Measurements from ENCODE around the gene JMJD8.

The JMJD8 gene

DNA sequence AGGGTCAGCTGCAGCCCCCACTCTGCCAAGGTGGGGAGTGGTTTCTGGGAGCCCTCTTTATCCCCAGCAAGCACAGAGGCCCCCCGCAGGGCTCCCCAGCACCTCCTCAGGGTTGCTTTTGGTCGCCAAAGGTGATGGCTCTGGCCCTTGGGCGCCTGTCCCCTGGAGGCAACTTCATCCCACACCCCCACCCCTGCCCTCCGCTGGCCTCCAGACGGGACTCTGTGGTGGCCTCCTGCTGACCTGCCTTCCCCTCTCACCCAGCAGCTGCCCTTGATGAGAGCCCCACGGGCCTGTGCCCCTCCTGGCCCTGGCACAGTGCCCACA, 24.0 kb downstream of the JMJD8 start:
- Histone ChIP-seq H3K36me3 (ENCODE audit: control insufficient read depth in 1 of 2, insufficient read depth in 2 of 2, low read length in 2 of 2) (peaks cover 0 to 20% of the 10 kb centered on the region in 2 donors), H3K9me3 (ENCODE audit: control insufficient read depth in 1 of 2, low read length in 2 of 2) (no peaks in the 10 kb centered on the region), H3K4me1 (ENCODE audit: control insufficient read depth in 1 of 2, insufficient read depth in 2 of 2, low read length in 2 of 2) (peaks cover 0 to 14% of the 10 kb centered on the region in 2 donors), H3K27ac (ENCODE audit: low read length) (no peak overlapping the region), H3K4me3 (ENCODE audit: low read depth in 1 of 2, low read length in 2 of 2) (no peak overlapping the region), H3K27me3 (ENCODE audit: low read depth, low read length) (no peaks in the 10 kb centered on the region)

DNA sequence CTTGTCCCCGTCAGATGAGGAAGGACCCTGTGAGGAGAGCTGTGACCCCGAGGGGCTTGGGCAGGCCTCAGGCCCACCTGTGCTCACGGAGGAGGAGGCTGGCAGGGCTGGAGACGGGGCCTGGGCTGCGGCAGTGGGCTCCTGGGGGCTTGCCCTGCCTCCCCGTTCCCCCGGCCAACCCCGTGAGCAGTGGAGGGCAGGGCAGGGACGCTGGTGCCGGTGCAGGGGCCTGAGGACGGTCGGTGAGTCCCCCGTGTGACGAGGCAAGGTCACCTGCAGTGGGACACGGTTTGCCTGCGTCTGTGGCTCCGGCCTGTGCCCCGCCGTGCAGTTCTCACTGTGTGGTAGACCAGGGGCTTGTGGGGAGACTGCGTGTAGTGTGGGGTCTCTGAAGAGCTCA, 24.5 kb downstream of the JMJD8 start:
- Histone ChIP-seq H3K4me1 (ENCODE audit: control insufficient read depth in 1 of 2, insufficient read depth in 2 of 2, low read length in 2 of 2) (peaks cover 0 to 14% of the 10 kb centered on the region in 2 donors), H3K4me3 (ENCODE audit: low read depth in 1 of 2, low read length in 2 of 2) (no peak overlapping the region), H3K27ac (ENCODE audit: low read length) (no peak overlapping the region), H3K36me3 (ENCODE audit: control insufficient read depth in 1 of 2, insufficient read depth in 2 of 2, low read length in 2 of 2) (peaks cover 0 to 20% of the 10 kb centered on the region in 2 donors), H3K27me3 (ENCODE audit: low read depth, low read length) (no peaks in the 10 kb centered on the region), H3K9me3 (ENCODE audit: control insufficient read depth in 1 of 2, low read length in 2 of 2) (no peaks in the 10 kb centered on the region)

DNA sequence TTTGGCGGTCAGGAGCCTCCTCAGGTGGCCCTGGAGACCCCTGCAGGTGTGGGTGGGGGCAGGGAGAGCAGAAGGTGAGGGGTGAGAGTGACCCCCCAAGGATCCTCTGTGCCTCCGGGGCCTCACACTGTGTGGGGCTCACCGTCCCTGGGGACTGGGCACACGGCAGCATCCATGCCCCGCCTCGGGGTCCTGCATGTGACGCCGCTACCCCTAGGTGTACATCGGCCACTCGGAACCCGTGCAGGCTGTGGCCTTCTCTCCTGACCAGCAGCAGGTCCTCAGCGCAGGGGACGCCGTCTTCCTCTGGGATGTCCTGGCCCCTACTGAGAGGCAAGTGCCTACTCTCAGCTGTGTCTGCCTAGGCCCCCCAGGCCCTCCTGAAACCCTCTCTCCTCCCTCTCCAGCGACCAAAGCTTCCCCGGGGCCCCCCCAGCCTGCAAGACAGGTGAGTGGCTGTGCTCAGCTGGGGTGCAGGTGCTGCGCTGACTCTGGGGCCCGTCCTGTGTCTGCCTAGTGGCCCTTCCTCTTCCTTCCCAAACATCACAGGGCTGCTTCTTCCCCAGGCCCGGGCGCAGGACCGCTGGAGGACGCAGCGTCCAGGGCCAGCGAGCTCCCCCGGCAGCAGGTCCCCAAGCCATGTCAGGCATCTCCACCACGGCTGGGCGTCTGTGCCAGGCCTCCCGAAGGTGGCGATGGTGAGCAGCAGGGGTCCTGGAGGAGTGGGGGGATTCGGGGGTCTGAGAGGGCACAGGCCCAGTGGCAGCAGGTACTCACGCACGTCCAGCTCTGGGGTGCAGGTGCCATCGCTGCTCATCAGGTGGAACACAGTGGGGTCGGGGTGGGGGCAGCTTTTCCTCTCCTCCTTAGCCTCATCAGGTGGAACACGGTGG, 25.2 kb downstream of the JMJD8 start:
- Histone ChIP-seq H3K9me3 (ENCODE audit: control insufficient read depth in 1 of 2, low read length in 2 of 2) (no peaks in the 10 kb centered on the region), H3K27me3 (ENCODE audit: low read depth, low read length) (no peaks in the 10 kb centered on the region), H3K36me3 (ENCODE audit: control insufficient read depth in 1 of 2, insufficient read depth in 2 of 2, low read length in 2 of 2) (peaks cover 0 to 20% of the 10 kb centered on the region in 2 donors), H3K4me3 (ENCODE audit: low read depth in 1 of 2, low read length in 2 of 2) (no peak overlapping the region), H3K27ac (ENCODE audit: low read length) (no peak overlapping the region), H3K4me1 (ENCODE audit: control insufficient read depth in 1 of 2, insufficient read depth in 2 of 2, low read length in 2 of 2) (peaks cover 0 to 14% of the 10 kb centered on the region in 2 donors)

DNA sequence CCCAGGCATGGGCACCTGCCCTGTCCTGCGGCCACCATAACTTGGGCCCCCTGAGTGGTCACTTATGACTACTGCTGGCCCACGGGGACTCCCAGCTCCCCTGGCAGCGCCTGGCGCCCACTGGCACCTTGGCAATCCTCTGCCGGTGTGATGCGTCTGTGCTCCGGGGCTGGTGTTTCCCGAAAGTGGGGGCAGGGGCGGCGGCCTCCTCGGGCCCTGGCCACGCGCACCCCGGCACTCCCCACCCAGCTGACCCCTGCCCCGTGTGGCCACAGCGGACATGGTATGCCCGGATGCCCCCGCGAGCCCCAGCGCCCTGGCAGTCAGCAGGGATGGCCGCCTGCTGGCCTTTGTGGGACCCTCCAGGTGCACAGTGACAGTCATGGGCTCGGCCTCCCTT, 26.6 kb downstream of the JMJD8 start:
- Histone ChIP-seq H3K9me3 (ENCODE audit: control insufficient read depth in 1 of 2, low read length in 2 of 2) (no peaks in the 10 kb centered on the region), H3K36me3 (ENCODE audit: control insufficient read depth in 1 of 2, insufficient read depth in 2 of 2, low read length in 2 of 2) (peaks cover 0 to 20% of the 10 kb centered on the region in 2 donors), H3K4me3 (ENCODE audit: low read depth in 1 of 2, low read length in 2 of 2) (no peak overlapping the region), H3K27ac (ENCODE audit: low read length) (no peak overlapping the region), H3K27me3 (ENCODE audit: low read depth, low read length) (no peaks in the 10 kb centered on the region), H3K4me1 (ENCODE audit: control insufficient read depth in 1 of 2, insufficient read depth in 2 of 2, low read length in 2 of 2) (peaks cover 0 to 14% of the 10 kb centered on the region in 2 donors)

DNA sequence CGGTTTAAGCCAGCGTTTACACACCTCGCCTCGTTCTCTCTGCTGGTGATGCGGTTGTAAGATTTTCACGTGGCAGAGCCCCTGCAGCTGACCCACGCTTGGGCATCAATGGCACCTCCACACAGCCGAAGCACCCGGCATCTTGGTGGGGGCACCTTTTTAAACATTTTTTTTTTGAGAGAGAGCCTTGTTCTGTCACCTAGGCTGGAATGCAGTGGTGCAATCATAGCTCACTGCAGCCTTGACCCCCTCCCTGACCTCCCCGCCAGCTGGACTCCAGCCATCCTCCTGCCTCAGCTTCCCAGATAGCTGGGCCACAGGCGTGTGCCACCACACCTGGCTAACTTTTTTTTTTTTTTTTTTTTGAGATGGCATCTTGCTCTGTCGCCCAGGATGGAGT, 30.1 kb downstream of the JMJD8 start:
- H3K4me1 ChIP-seq (ENCODE audit: control insufficient read depth in 1 of 2, insufficient read depth in 2 of 2, low read length in 2 of 2), result peaks cover 0 to 14% of the 10 kb centered on the region in 2 donors
- H3K36me3 ChIP-seq (ENCODE audit: control insufficient read depth in 1 of 2, insufficient read depth in 2 of 2, low read length in 2 of 2), result peaks cover 0 to 25% of the 10 kb centered on the region in 2 donors
- H3K27ac ChIP-seq (ENCODE audit: low read length), result no peak overlapping the region
- H3K9me3 ChIP-seq (ENCODE audit: control insufficient read depth in 1 of 2, low read length in 2 of 2), result no peaks in the 10 kb centered on the region
- H3K27me3 ChIP-seq (ENCODE audit: low read depth, low read length), result no peaks in the 10 kb centered on the region
- H3K4me3 ChIP-seq (ENCODE audit: low read depth in 1 of 2, low read length in 2 of 2), result no peak overlapping the region

DNA sequence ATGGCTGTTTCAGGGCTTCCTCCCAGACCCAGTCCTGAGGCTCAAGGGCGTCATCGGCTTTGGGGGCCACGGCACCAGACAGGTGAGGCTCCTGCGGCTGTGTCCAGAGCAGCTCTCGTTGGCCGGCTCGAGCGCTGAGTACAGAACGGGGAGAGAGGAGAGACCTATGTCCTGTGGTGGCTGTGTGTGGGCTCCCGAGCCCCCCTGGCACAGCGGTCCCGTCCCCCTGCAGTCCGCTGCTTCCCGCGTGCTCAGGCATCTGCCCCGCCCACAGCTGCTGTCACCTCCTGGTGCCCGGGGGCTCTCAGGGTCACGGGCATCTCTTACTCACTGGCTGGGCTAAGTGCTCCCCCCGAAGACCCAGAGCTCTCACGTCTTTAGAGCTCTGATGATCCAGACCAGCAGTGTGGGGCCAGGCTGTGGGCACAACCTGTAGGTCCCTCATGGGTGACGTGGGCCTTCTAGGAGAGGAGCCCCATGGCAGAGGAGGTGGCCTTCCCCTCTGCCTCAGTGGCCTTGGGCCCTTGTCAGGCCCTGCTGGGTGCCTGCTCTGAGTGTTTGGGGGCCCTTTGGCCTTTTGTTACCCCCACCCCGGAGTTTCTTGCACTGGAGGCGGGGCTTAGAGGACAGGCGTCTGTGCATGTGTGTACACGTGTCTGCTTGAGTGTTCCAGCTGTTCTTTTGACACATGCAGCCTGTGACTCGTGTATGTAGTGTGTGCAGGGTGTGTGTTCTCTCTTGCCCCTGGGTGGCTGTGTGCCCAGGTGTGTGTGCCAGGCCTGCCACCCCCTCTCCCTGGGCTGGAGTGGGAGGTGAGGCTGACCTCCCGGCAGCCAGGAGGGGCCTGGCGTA, 31.5 kb downstream of the JMJD8 start:
- peaks cover 0 to 16% of the 10 kb centered on the region in 2 donors for H3K36me3 ChIP-seq (ENCODE audit: control insufficient read depth in 1 of 2, insufficient read depth in 2 of 2, low read length in 2 of 2)
- H3K4me1 ChIP-seq (ENCODE audit: control insufficient read depth in 1 of 2, insufficient read depth in 2 of 2, low read length in 2 of 2), result peaks cover 0 to 25% of the 10 kb centered on the region in 2 donors
- H3K4me3 ChIP-seq (ENCODE audit: low read depth in 1 of 2, low read length in 2 of 2), result no peak overlapping the region

DNA sequence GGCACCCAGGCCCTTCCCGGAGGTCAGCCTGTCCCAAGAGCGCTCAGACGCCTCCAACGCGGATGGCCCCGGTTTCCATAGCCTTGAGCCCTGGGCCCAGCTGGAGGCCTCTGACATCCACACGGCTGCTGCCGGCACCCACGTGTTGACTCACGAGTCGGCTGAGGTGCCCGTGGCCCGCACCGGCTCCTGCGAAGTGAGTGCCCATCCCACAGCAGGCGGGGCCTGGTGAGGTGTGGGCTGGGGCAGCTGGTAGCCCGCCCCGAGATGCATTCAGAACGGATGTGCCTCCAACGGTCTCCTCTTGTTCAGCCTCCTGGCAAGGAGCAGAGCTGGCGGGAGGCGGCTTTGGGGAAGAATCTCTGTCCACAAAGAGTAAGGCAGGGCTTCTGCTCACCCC, 32.3 kb downstream of the JMJD8 start:
- Histone ChIP-seq H3K27ac (ENCODE audit: low read length) (no peak overlapping the region), H3K4me1 (ENCODE audit: control insufficient read depth in 1 of 2, insufficient read depth in 2 of 2, low read length in 2 of 2) (peaks cover 0 to 29% of the 10 kb centered on the region in 2 donors), H3K27me3 (ENCODE audit: low read depth, low read length) (no peaks in the 10 kb centered on the region), H3K4me3 (ENCODE audit: low read depth in 1 of 2, low read length in 2 of 2) (no peak overlapping the region), H3K9me3 (ENCODE audit: control insufficient read depth in 1 of 2, low read length in 2 of 2) (no peaks in the 10 kb centered on the region), H3K36me3 (ENCODE audit: control insufficient read depth in 1 of 2, insufficient read depth in 2 of 2, low read length in 2 of 2) (peaks cover 0 to 11% of the 10 kb centered on the region in 2 donors)

More for the DNA sequence above, 31.5 kb downstream of the JMJD8 start:
- no peaks in the 10 kb centered on the region for H3K27me3 ChIP-seq (ENCODE audit: low read depth, low read length)
- no peak overlapping the region for H3K27ac ChIP-seq (ENCODE audit: low read length)
- H3K9me3 ChIP-seq (ENCODE audit: control insufficient read depth in 1 of 2, low read length in 2 of 2), result no peaks in the 10 kb centered on the region

DNA sequence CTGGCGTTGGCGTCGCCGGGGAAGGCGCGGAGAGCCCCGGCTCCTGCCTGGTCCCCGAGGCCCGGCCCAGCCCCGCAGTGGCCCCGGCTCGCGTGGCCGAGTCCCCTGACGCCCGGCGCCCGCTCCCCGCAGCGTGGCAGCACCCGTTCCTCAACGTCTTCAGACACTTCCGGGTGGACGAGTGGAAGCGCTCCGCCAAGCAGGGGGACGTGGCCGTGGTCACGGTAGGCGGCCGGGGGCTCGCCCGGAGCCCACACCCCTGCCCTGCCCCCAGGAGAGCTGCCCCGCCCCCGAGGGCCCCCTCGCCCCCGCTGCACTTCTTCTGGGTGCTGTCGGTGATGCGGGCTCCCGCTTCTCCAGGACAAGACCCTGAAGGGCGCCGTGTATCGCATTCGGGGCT, 34.5 kb downstream of the JMJD8 start:
- peak overlapping the region; percentile 30 to 86 for H3K4me3 ChIP-seq (ENCODE audit: low read depth in 1 of 2, low read length in 2 of 2)
- H3K27me3 ChIP-seq (ENCODE audit: low read depth, low read length), result no peaks in the 10 kb centered on the region
- H3K27ac ChIP-seq (ENCODE audit: low read length), result no peak overlapping the region
- peaks cover 0 to 29% of the 10 kb centered on the region in 2 donors for H3K4me1 ChIP-seq (ENCODE audit: control insufficient read depth in 1 of 2, insufficient read depth in 2 of 2, low read length in 2 of 2)
- H3K36me3 ChIP-seq (ENCODE audit: control insufficient read depth in 1 of 2, insufficient read depth in 2 of 2, low read length in 2 of 2), result peaks cover 0 to 6% of the 10 kb centered on the region in 2 donors
- H3K9me3 ChIP-seq (ENCODE audit: control insufficient read depth in 1 of 2, low read length in 2 of 2), result no peaks in the 10 kb centered on the region

DNA sequence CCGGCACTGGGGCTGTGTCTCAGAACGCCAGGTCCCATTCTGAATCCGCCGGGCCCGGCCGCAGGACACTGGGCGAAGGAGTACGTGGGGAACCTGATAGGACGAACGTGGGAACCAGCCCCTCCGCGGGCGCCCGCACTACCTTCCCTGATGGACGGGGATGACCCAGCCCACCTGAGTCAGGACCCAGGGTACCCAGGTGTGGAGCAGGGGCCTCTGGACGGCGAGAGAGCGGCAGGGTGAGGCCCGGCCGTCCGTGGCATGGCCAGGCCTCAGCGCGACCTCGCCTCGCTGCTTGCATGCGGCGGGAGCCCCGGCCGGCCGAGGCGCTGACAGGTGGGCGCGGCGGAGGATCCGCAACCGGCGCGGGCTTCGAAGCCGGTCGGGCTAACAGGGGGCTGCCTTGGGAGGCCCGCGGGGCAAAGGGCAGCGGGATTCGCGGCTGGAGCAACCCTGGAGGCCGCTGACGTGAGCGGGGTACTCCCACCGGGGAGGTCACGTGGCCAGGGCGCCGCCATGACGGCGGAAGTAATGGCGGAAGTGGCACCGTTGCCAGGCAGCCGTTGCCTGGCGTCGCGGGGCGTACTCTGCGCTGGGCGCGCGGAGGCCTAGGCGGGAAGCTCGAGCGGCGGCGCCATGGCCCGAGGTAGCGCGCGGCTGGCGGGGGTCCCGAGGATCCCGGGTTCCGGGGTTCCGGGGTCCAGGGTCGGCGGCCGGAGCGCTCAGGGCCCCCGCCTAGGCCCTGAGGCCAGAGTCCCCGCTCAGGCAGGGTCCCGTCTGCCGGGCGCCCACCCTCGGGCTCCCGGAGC, 35.1 kb downstream of the JMJD8 start, which contains the start of gene WDR90:
Gene WDR90 (plus strand): TSS at position 585 of the 809 bp plus-strand sequence. CDS start 52 bp downstream, at position 637.
- Histone ChIP-seq H3K36me3 (ENCODE audit: control insufficient read depth in 1 of 2, insufficient read depth in 2 of 2, low read length in 2 of 2) (peaks cover 0 to 6% of the 10 kb centered on the region in 2 donors), H3K4me1 (ENCODE audit: control insufficient read depth in 1 of 2, insufficient read depth in 2 of 2, low read length in 2 of 2) (peaks cover 0 to 29% of the 10 kb centered on the region in 2 donors), H3K27ac (ENCODE audit: low read length) (peak within 1 kb of the TSS; percentile 79), H3K27me3 (ENCODE audit: low read depth, low read length) (no peaks in the 10 kb centered on the region), H3K4me3 (ENCODE audit: low read depth in 1 of 2, low read length in 2 of 2) (peak within 1 kb of the TSS; percentile 54 to 86), H3K9me3 (ENCODE audit: control insufficient read depth in 1 of 2, low read length in 2 of 2) (no peaks in the 10 kb centered on the region)

DNA sequence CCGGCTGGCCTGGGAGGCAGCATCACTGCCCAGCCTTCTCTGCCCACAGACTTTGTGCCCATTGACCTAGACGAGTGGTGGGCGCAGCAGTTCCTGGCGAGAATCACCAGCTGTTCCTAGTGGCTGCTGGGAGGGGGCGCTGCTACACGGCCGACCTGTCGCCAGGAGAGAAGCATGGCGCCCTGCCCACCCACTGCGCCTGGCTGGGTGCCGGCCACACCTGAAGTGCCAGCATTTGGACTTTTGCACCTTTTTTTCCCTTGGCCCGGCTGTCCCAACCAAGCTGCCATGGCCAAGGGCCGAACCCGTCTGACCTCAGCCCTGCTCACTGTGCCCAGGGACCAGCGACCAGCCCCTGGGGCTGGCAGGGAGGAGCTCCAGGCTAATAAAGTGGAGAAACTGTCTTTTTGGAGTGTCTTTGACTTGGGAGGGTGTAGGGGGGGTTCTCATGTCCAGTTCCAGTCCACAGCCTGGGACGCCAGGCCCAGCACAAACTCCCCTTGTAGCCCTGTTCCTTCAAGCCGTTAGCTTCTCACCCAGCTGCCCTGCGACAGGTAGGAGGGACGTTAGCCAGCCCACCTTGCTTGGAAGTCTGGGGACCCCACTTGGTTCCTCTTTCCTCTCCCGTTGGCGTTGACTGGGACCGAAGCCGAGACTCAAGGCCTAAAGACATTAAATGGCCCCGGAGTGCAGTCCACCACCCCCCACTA, 35.9 kb downstream of the JMJD8 start:
- H3K27ac ChIP-seq (ENCODE audit: low read length), result peak overlapping the region; percentile 79
- H3K9me3 ChIP-seq (ENCODE audit: control insufficient read depth in 1 of 2, low read length in 2 of 2), result no peaks in the 10 kb centered on the region
- peak overlapping the region; percentile 54 to 86 for H3K4me3 ChIP-seq (ENCODE audit: low read depth in 1 of 2, low read length in 2 of 2)
- H3K4me1 ChIP-seq (ENCODE audit: control insufficient read depth in 1 of 2, insufficient read depth in 2 of 2, low read length in 2 of 2), result peaks cover 0 to 33% of the 10 kb centered on the region in 2 donors
- H3K36me3 ChIP-seq (ENCODE audit: control insufficient read depth in 1 of 2, insufficient read depth in 2 of 2, low read length in 2 of 2), result peaks cover 0 to 6% of the 10 kb centered on the region in 2 donors
- no peaks in the 10 kb centered on the region for H3K27me3 ChIP-seq (ENCODE audit: low read depth, low read length)
